LNCAP (cell line): ENCODE data around the gene RPTOR.

Experiments used
- TF ChIP-seq, protein P1 (sequence below): fragments of 450-650 bp; IDR thresholded peaks from 2 replicates; pipeline ENCODE4 v1.5.1; 2017; ENCODE audit warnings: mild to moderate bottlenecking

The RPTOR gene

DNA sequence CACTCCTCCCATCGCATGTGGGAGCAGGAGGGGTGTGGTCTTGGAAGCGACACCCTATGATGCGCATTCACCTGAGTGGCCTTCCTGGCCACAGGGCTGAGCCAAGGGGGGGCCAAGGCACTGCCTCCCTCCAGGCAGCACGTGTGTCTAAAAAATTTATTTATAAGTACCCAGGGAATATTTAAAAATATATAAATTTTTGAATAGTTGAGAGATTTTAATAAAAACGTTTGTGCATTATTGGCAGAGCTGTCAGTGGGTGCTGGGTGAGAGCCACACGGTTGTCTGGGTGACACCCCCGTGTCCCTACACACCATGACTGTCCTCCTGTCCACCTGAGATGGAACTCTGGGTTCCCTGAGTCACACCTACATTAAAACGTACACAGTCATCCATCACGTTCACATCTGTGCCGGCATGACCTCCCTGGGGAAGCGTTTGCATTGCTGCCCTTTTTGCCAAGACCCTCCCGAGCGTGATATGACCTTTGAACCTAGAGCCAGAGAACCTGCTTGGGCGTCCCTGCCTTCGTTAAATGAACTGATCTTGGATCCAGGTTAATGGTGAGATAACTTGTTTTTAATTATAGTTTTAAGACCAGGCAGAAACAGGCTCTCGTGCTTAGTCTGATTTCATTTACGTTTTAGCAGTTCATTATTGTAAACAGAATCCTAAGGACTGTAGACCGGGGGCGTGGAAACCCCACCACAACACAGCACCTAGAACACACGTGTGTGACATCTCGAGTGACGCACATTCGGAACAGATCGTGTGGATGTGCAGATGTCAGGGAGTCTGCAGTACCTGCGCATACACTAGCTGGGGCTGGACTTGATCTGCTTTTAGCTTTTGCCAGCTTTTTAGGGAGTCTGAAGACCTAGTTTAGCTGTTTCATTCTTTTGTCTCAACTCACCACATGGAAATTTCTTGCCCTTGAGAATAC lies 254.2 kb downstream of the RPTOR start:
- TF ChIP-seq, protein P1, sequence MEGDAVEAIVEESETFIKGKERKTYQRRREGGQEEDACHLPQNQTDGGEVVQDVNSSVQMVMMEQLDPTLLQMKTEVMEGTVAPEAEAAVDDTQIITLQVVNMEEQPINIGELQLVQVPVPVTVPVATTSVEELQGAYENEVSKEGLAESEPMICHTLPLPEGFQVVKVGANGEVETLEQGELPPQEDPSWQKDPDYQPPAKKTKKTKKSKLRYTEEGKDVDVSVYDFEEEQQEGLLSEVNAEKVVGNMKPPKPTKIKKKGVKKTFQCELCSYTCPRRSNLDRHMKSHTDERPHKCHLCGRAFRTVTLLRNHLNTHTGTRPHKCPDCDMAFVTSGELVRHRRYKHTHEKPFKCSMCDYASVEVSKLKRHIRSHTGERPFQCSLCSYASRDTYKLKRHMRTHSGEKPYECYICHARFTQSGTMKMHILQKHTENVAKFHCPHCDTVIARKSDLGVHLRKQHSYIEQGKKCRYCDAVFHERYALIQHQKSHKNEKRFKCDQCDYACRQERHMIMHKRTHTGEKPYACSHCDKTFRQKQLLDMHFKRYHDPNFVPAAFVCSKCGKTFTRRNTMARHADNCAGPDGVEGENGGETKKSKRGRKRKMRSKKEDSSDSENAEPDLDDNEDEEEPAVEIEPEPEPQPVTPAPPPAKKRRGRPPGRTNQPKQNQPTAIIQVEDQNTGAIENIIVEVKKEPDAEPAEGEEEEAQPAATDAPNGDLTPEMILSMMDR = no peak

GRCh38 chr17:80799538-80800480 lies 255.2 kb downstream of the RPTOR start:
- TF ChIP-seq, protein P1 = no peak

DNA sequence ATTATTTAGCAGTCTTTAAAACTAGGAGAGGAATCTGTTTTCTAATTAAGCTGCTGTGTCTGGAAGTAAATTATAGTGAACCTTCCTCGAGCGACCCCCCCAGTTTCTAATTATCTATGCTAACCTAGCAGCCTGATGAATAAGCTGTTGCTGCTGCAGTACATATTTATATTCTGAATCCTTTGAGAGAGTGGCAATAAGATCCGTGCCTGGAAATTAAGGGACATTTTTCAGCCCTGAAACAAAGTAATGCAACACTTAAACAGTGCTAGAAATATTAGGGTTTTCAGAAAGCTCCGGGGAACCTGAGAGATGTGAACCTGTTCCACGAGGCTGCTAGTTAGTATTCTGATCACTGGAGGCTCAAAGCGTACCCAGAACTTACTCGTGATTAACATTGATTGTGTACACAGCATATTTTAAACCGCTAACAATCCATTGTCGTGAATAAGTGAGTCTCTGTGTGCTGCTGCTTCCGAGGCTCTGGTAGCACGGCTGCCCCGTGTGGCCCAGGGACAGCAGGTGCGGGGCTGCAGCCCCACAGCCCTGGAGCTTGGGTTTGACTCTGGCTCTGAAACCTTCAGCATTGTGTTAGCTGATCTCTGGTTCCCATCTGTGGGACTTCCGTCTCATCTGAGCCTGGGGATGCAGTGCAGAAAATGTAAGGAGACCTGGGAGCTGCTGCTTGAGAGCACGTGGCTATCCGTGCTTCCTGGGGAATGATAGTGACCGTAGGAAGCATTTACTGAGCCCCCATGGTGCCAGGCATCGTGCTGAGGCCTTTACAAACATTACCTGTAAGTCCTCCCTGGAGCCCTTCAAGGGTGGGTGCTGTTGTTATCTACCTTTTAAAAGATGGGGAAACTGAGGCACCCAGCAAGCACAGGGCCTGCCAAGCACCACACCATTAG lies 256.1 kb downstream of the RPTOR start:
- TF ChIP-seq, protein P1 = no peak

DNA sequence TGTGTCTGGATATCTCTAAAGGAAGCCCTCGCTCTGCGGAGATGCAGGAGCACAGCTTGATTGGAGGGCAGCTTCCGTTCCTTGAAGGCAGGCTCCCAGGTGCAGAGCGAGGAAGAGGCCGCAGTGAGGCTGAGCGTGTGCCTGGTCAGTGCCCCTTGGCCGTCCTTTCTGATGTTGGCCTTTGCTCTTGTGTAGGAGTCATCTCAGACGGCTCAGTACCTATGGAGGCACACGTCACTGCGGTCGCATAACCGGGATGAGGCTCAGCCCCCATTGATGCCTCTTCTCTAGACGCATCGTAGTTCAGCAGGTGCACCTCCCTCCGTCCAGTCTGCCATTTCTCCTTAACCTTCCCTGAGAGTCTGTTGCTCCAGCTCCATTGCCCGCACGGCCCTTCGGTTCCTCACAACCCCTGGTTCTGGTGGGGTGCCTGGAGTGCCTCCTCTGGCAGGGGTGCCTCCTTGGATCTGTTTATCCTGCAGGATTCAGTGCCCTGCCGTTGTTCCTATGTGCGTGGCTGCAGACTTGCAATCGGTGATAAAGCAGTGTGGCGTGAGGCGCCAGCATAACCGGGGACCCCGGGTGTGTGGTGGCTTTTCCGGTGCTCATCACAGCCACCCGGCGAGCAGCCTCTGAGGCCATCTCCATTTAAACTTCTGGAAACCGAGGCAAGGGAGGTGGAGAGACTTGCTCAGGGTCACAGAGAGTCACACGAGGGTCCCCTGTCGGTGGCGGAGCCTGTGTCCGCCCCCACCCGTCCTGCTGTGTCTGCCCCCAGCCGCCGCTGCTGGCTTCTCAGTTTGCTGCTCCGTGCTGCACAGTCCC lies 258.2 kb downstream of the RPTOR start:
- TF ChIP-seq, protein P1 = no peak

DNA sequence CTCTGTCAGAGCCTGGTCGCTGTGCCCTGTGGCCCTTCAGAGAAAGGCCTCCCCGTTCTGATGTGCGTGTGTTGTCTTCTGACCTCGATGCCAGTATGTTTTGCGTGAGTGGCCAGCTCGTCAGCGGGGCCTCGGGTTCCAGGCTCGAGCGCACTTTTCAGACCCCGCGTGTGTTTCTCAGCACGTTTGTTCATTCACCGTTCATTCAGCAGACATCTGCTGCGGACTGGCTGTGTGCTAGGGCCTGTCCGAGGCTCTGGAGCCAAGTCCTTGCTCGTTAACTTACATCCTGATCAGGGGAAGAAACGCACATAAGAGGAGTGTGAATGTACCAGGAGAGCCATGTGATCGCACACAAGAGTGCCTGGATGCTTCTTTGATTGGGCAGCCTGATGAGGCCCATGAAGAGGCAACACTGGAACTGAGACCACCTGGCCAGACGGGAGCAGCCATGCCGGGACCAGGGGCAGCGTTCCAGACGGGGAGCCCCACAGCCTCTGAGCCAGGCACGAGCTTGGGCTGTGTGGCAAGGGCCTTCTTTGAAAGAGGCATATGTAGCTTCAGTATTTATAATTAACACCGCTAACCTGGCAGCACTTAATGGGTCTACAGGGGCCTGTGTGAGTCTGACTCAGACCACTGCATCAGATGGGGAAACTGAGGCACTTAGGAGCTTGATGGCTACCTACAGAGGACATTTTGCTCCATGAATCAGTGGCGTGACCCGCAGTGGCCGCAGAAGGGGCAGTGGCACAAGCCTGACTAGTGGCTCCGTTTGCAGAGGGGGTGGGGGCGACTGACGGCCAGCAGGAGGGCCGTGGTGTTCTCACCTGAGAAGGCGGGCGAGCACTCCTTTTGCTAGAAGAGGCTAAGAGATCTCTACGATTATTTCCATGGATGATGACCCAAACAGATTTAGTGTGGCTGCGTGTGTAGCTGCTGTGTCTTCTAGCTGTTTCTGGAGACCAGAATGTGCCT lies 259.1 kb downstream of the RPTOR start:
- TF ChIP-seq, protein P1 = no peak

- TF ChIP-seq, protein P1 = no peak
Measured at GRCh38 chr17:80804466-80804865, 259.8 kb downstream of the RPTOR start.
